HG03025 (cell line): ENCODE measurements around the gene CAMTA1.

ENCODE experiments used
- ATAC-seq: cut with Tn5 transposase; IDR thresholded peaks from one replicate; pipeline ENCODE4 v1.9.1; 2021; ENCODE audit warnings: mild to moderate bottlenecking, moderate library complexity; ENCODE audit not compliant: unreplicated experiment, low FRiP score

The CAMTA1 gene

GRCh38 chr1:7473223-7474142 is 688.2 kb downstream of the CAMTA1 start:
- no peak for ATAC-seq

GRCh38 chr1:7474143-7474490 is 688.9 kb downstream of the CAMTA1 start:
- ATAC-seq, result no peak

- ATAC-seq, result no peak
Measured at GRCh38 chr1:7474786-7475502, 689.7 kb downstream of the CAMTA1 start.

- ATAC-seq, result no peak
Measured at GRCh38 chr1:7475691-7476090, 690.4 kb downstream of the CAMTA1 start.

- ATAC-seq, result no peak
Measured at GRCh38 chr1:7476402-7476801, 691.1 kb downstream of the CAMTA1 start.

GRCh38 chr1:7476861-7477547 is 691.8 kb downstream of the CAMTA1 start:
- no peak for ATAC-seq

GRCh38 chr1:7477593-7477992 is 692.3 kb downstream of the CAMTA1 start:
- no peak for ATAC-seq

GRCh38 chr1:7478142-7478790 is 693.0 kb downstream of the CAMTA1 start:
- no peak for ATAC-seq

- no peak for ATAC-seq
Measured at GRCh38 chr1:7478809-7479499, 693.7 kb downstream of the CAMTA1 start.

GRCh38 chr1:7479571-7479970 is 694.3 kb downstream of the CAMTA1 start:
- no peak for ATAC-seq

GRCh38 chr1:7481194-7481593 is 695.9 kb downstream of the CAMTA1 start:
- no peak for ATAC-seq

GRCh38 chr1:7482077-7482476 is 696.8 kb downstream of the CAMTA1 start:
- ATAC-seq, result no peak

GRCh38 chr1:7482772-7483495 is 697.7 kb downstream of the CAMTA1 start:
- ATAC-seq, result no peak

GRCh38 chr1:7483634-7484383 is 698.6 kb downstream of the CAMTA1 start:
- no peak for ATAC-seq

GRCh38 chr1:7485086-7485780 is 700.0 kb downstream of the CAMTA1 start:
- no peak for ATAC-seq

GRCh38 chr1:7485826-7486225 is 700.6 kb downstream of the CAMTA1 start:
- no peak for ATAC-seq

- ATAC-seq, result no peak
Measured at GRCh38 chr1:7487766-7488474, 702.7 kb downstream of the CAMTA1 start.

GRCh38 chr1:7488475-7488842 is 703.2 kb downstream of the CAMTA1 start:
- no peak for ATAC-seq
